Measurements from ENCODE around the gene TTLL3. TPM values are rescaled to one million over a fixed set of nuclear protein-coding genes. Genes with fewer than 3 reads are reported as not detected.

The TTLL3 gene
- total RNA-seq, 1 experiment from 2014 or later: 79.3 TPM

- H2AFZ ChIP-seq (ENCODE audit: low read length): no peak overlapping the region
- peaks cover 19% of the 10 kb centered on the region for H3K36me3 ChIP-seq (ENCODE audit: insufficient read depth, low read length)
- no peak overlapping the region for H3K4me3 ChIP-seq (ENCODE audit: low read length)
Measured at GRCh38 chr3:9784965-9785364, 25.1 kb upstream of the TTLL3 start.

GRCh38 chr3:9785602-9786001 lies 24.5 kb upstream of the TTLL3 start:
- no peak for DNase-seq
- Histone ChIP-seq H3K36me3 (ENCODE audit: insufficient read depth, low read length) (peaks cover 21% of the 10 kb centered on the region), H4K20me1 (ENCODE audit: insufficient read depth, low read depth, low read length) (no peaks in the 10 kb centered on the region), H3K79me2 (ENCODE audit: low read length) (peaks cover 4% of the 10 kb centered on the region; the same call in 1 of the 2 replicates), H3K9ac (ENCODE audit: low read length) (no peak overlapping the region), H3K27me3 (ENCODE audit: low read length) (no peaks in the 10 kb centered on the region), H3K4me2 (ENCODE audit: low read depth, low read length, poor library complexity, severe bottlenecking) (no peak overlapping the region), H3K4me1 (ENCODE audit: low read length) (peaks cover 19% of the 10 kb centered on the region), H3K4me3 (ENCODE audit: low read length) (no peak overlapping the region), H3K9me2 (replicated peaks; ENCODE audit: insufficient read depth, low read length) (no peaks in the 10 kb centered on the region), H3K27ac (ENCODE audit: low read length) (no peak overlapping the region), H3K9me3 (ENCODE audit: low read length) (no peaks in the 10 kb centered on the region), H2AFZ (ENCODE audit: low read length) (no peak overlapping the region)

More at GRCh38 chr3:9784965-9785364, 25.1 kb upstream of the TTLL3 start:
- Histone ChIP-seq H3K27me3 (ENCODE audit: low read length) (no peaks in the 10 kb centered on the region), H3K9me3 (ENCODE audit: low read length) (no peaks in the 10 kb centered on the region), H3K4me2 (ENCODE audit: low read depth, low read length, poor library complexity, severe bottlenecking) (no peak overlapping the region), H3K79me2 (ENCODE audit: low read length) (no peaks in the 10 kb centered on the region), H3K27ac (ENCODE audit: low read length) (no peak overlapping the region), H4K20me1 (ENCODE audit: insufficient read depth, low read depth, low read length) (no peaks in the 10 kb centered on the region), H3K9me2 (replicated peaks; ENCODE audit: insufficient read depth, low read length) (no peaks in the 10 kb centered on the region), H3K4me1 (ENCODE audit: low read length) (peaks cover 25% of the 10 kb centered on the region), H3K9ac (ENCODE audit: low read length) (no peak overlapping the region)
- no peak for DNase-seq

GRCh38 chr3:9786209-9786739 lies 23.8 kb upstream of the TTLL3 start:
- Histone ChIP-seq H2AFZ (ENCODE audit: low read length) (no peak overlapping the region), H3K27me3 (ENCODE audit: low read length) (no peaks in the 10 kb centered on the region), H4K20me1 (ENCODE audit: insufficient read depth, low read depth, low read length) (no peaks in the 10 kb centered on the region), H3K9me2 (replicated peaks; ENCODE audit: insufficient read depth, low read length) (no peaks in the 10 kb centered on the region), H3K36me3 (ENCODE audit: insufficient read depth, low read length) (peaks cover 21% of the 10 kb centered on the region), H3K79me2 (ENCODE audit: low read length) (peaks cover 10% of the 10 kb centered on the region), H3K9me3 (ENCODE audit: low read length) (no peaks in the 10 kb centered on the region), H3K4me3 (ENCODE audit: low read length) (no peak overlapping the region), H3K27ac (ENCODE audit: low read length) (no peak overlapping the region), H3K4me2 (ENCODE audit: low read depth, low read length, poor library complexity, severe bottlenecking) (no peak overlapping the region), H3K4me1 (ENCODE audit: low read length) (peaks cover 16% of the 10 kb centered on the region), H3K9ac (ENCODE audit: low read length) (no peak overlapping the region)
- DNase-seq: no peak

GRCh38 chr3:9786825-9787669 lies 23.0 kb upstream of the TTLL3 start:
- no peak overlapping the region for H3K4me3 ChIP-seq (ENCODE audit: low read length)
- peaks cover 18% of the 10 kb centered on the region for H3K79me2 ChIP-seq (ENCODE audit: low read length)
- H3K9me3 ChIP-seq (ENCODE audit: low read length): no peaks in the 10 kb centered on the region
- no peaks in the 10 kb centered on the region for H3K27me3 ChIP-seq (ENCODE audit: low read length)
- H3K27ac ChIP-seq (ENCODE audit: low read length): no peak overlapping the region
- no peaks in the 10 kb centered on the region for H4K20me1 ChIP-seq (ENCODE audit: insufficient read depth, low read depth, low read length)
- peak; percentile 76 for DNase-seq
- H3K9me2 ChIP-seq (replicated peaks; ENCODE audit: insufficient read depth, low read length): no peaks in the 10 kb centered on the region
- no peak overlapping the region for H3K9ac ChIP-seq (ENCODE audit: low read length)
- H3K4me2 ChIP-seq (ENCODE audit: low read depth, low read length, poor library complexity, severe bottlenecking): no peak overlapping the region
- no peak overlapping the region for H2AFZ ChIP-seq (ENCODE audit: low read length)
- peaks cover 21% of the 10 kb centered on the region for H3K36me3 ChIP-seq (ENCODE audit: insufficient read depth, low read length)
- H3K4me1 ChIP-seq (ENCODE audit: low read length): peaks cover 16% of the 10 kb centered on the region

- peaks cover 11% of the 10 kb centered on the region for H3K4me1 ChIP-seq (ENCODE audit: low read length)
- H2AFZ ChIP-seq (ENCODE audit: low read length): no peak overlapping the region
- H3K9me3 ChIP-seq (ENCODE audit: low read length): no peaks in the 10 kb centered on the region
- H3K4me3 ChIP-seq (ENCODE audit: low read length): no peak overlapping the region
- H3K27ac ChIP-seq (ENCODE audit: low read length): no peak overlapping the region
- peaks cover 21% of the 10 kb centered on the region for H3K36me3 ChIP-seq (ENCODE audit: insufficient read depth, low read length)
- H3K79me2 ChIP-seq (ENCODE audit: low read length): peaks cover 20% of the 10 kb centered on the region
- no peak overlapping the region for H3K4me2 ChIP-seq (ENCODE audit: low read depth, low read length, poor library complexity, severe bottlenecking)
- H3K27me3 ChIP-seq (ENCODE audit: low read length): no peaks in the 10 kb centered on the region
- no peak for DNase-seq
- H3K9me2 ChIP-seq (replicated peaks; ENCODE audit: insufficient read depth, low read length): no peaks in the 10 kb centered on the region
- no peak overlapping the region for H3K9ac ChIP-seq (ENCODE audit: low read length)
- no peaks in the 10 kb centered on the region for H4K20me1 ChIP-seq (ENCODE audit: insufficient read depth, low read depth, low read length)
Measured at GRCh38 chr3:9787714-9788113, 22.3 kb upstream of the TTLL3 start.

GRCh38 chr3:9791127-9791526 lies 18.9 kb upstream of the TTLL3 start:
- Histone ChIP-seq H3K4me2 (ENCODE audit: low read depth, low read length, poor library complexity, severe bottlenecking) (peak overlapping the region; percentile 100), H3K27ac (ENCODE audit: low read length) (peak overlapping the region; percentile 93), H3K27me3 (ENCODE audit: low read length) (no peaks in the 10 kb centered on the region), H3K9me3 (ENCODE audit: low read length) (no peaks in the 10 kb centered on the region), H2AFZ (ENCODE audit: low read length) (no peak overlapping the region), H3K9me2 (replicated peaks; ENCODE audit: insufficient read depth, low read length) (no peaks in the 10 kb centered on the region), H3K9ac (ENCODE audit: low read length) (peak overlapping the region; percentile 100), H3K79me2 (ENCODE audit: low read length) (peaks cover 53% of the 10 kb centered on the region), H3K36me3 (ENCODE audit: insufficient read depth, low read length) (peaks cover 29% of the 10 kb centered on the region), H4K20me1 (ENCODE audit: insufficient read depth, low read depth, low read length) (peaks cover 17% of the 10 kb centered on the region; the same call in 1 of the 2 replicates), H3K4me3 (ENCODE audit: low read length) (peak overlapping the region; percentile 91), H3K4me1 (ENCODE audit: low read length) (peaks cover 30% of the 10 kb centered on the region)
- DNase-seq: no peak

GRCh38 chr3:9791790-9792404 lies 18.2 kb upstream of the TTLL3 start:
- H3K4me3 ChIP-seq (ENCODE audit: low read length): peak overlapping the region; percentile 91
- peak overlapping the region; percentile 93 for H3K27ac ChIP-seq (ENCODE audit: low read length)
- peaks cover 58% of the 10 kb centered on the region for H3K79me2 ChIP-seq (ENCODE audit: low read length)
- peaks cover 30% of the 10 kb centered on the region for H3K4me1 ChIP-seq (ENCODE audit: low read length)
- H3K9me3 ChIP-seq (ENCODE audit: low read length): no peaks in the 10 kb centered on the region
- no peaks in the 10 kb centered on the region for H3K9me2 ChIP-seq (replicated peaks; ENCODE audit: insufficient read depth, low read length)
- H3K9ac ChIP-seq (ENCODE audit: low read length): peak overlapping the region; percentile 100
- H3K27me3 ChIP-seq (ENCODE audit: low read length): no peaks in the 10 kb centered on the region
- peaks cover 17% of the 10 kb centered on the region; the same call in 1 of the 2 replicates for H4K20me1 ChIP-seq (ENCODE audit: insufficient read depth, low read depth, low read length)
- H2AFZ ChIP-seq (ENCODE audit: low read length): peak overlapping the region; percentile 73; the same call in 1 of the 2 replicates
- peaks cover 27% of the 10 kb centered on the region for H3K36me3 ChIP-seq (ENCODE audit: insufficient read depth, low read length)
- DNase-seq: no peak
- peak overlapping the region; percentile 100 for H3K4me2 ChIP-seq (ENCODE audit: low read depth, low read length, poor library complexity, severe bottlenecking)

Measured in Karpas-422 (cell line).